Tibial nerve (tissue), 4 donors: Measurements from ENCODE around the gene DIABLO.

Experiments
- CTCF ChIP-seq, 5 experiments: fragments of 200-600 bp in 3 of 5; fragments of 450-650 bp in 2 of 5; sonication (generic) in 3 of 5; IDR thresholded peaks; one replicate each; pipeline ENCODE4 v1.5.1; 2016 to 2019; ENCODE audit warnings: antibody characterized with exemption in 5 of 5, mild to moderate bottlenecking in 3 of 5, moderate library complexity in 2 of 5
- EP300 ChIP-seq, 2 donors: sonication (generic); formaldehyde crosslinking; IDR thresholded peaks; one replicate each; pipeline ENCODE4 v1.6.1; 2017; ENCODE audit warnings: antibody characterized with exemption in 2 of 2, mild to moderate bottlenecking in 1 of 2
- POLR2A ChIP-seq, 2 donors: fragments of 450-650 bp; IDR thresholded peaks; one replicate each; pipeline ENCODE4 v1.6.1; 2017; ENCODE audit warnings: antibody characterized with exemption in 2 of 2, mild to moderate bottlenecking in 2 of 2, moderate library complexity in 2 of 2

- TF ChIP-seq POLR2A (IDR thresholded peaks at IDR 0.05): no peak
- no peak for TF ChIP-seq CTCF (IDR thresholded peaks at IDR 0.05)
- no peak for TF ChIP-seq EP300 (IDR thresholded peaks at IDR 0.05)
Observed at GRCh38 chr12:122206976-122207375, 18.9 kb downstream of the DIABLO start.
